ENCODE data around the gene SEBOX. TPM values are rescaled to one million over a fixed set of nuclear protein-coding genes. Genes with fewer than 3 reads are reported as not detected.

Gene SEBOX
- total and polyA plus RNA-seq, 2 donors (not counting 1 experiment from before 2014, with no cell fraction given) = not detected

GRCh38 chr17:28397275-28397674 is 32.3 kb upstream of the SEBOX start:
- H3K4me2 ChIP-seq (ENCODE audit: extremely low read depth, insufficient read depth, low read length) = no peak overlapping the region
- no peak for TF ChIP-seq CTCF (conservative IDR thresholded peaks at IDR 0.05 in 1 of 2, IDR thresholded peaks at IDR 0.05 in 1 of 2; ENCODE audit: low read depth in 1 of 2, low read length in 2 of 2)
- TF ChIP-seq EZH2 (IDR thresholded peaks at IDR 0.05; ENCODE audit: low read length, missing control alignments) = no peak
- H3K4me1 ChIP-seq (ENCODE audit: control insufficient read depth, extremely low read depth, insufficient read depth, low read length) = peaks cover 3% of the 10 kb centered on the region
- no peak overlapping the region for H3K27ac ChIP-seq (ENCODE audit: insufficient read depth, low read length)
- H4K20me1 ChIP-seq (ENCODE audit: control insufficient read depth, extremely low read depth, insufficient read depth, low read length) = no peaks in the 10 kb centered on the region
- DNase-seq (ENCODE audit: low read depth in 2 of 2) = no peak
- peaks cover 7% of the 10 kb centered on the region for H3K36me3 ChIP-seq (ENCODE audit: control insufficient read depth, insufficient read depth, low read length)
- H3K9me3 ChIP-seq (ENCODE audit: control insufficient read depth, insufficient read depth, low read depth, low read length) = no peaks in the 10 kb centered on the region
- no peaks in the 10 kb centered on the region for H3K27me3 ChIP-seq (ENCODE audit: control insufficient read depth, insufficient read depth, low read length)
- H2AFZ ChIP-seq (ENCODE audit: low read length) = no peak overlapping the region
- no peak overlapping the region for H3K4me3 ChIP-seq (replicated peaks in 1 of 4; ENCODE audit: control extremely low read depth in 1 of 4, insufficient read depth in 1 of 4, low read depth in 3 of 4, low read length in 4 of 4)
- H3K79me2 ChIP-seq (ENCODE audit: control insufficient read depth, insufficient read depth, low read length) = no peaks in the 10 kb centered on the region
- H3K9ac ChIP-seq (ENCODE audit: insufficient read depth, low read length) = no peak overlapping the region

- H3K4me1 ChIP-seq (ENCODE audit: control insufficient read depth, extremely low read depth, insufficient read depth, low read length) = peaks cover 3% of the 10 kb centered on the region
- TF ChIP-seq EZH2 (IDR thresholded peaks at IDR 0.05; ENCODE audit: low read length, missing control alignments) (no peak), CTCF (conservative IDR thresholded peaks at IDR 0.05 in 1 of 2, IDR thresholded peaks at IDR 0.05 in 1 of 2; ENCODE audit: low read depth in 1 of 2, low read length in 2 of 2) (no peak)
- H3K4me3 ChIP-seq (replicated peaks in 1 of 4; ENCODE audit: control extremely low read depth in 1 of 4, insufficient read depth in 1 of 4, low read depth in 3 of 4, low read length in 4 of 4) = no peak overlapping the region
- no peak overlapping the region for H3K9ac ChIP-seq (ENCODE audit: insufficient read depth, low read length)
- H4K20me1 ChIP-seq (ENCODE audit: control insufficient read depth, extremely low read depth, insufficient read depth, low read length) = no peaks in the 10 kb centered on the region
- no peaks in the 10 kb centered on the region for H3K9me3 ChIP-seq (ENCODE audit: control insufficient read depth, insufficient read depth, low read depth, low read length)
- H3K27ac ChIP-seq (ENCODE audit: insufficient read depth, low read length) = no peak overlapping the region
- no peaks in the 10 kb centered on the region for H3K79me2 ChIP-seq (ENCODE audit: control insufficient read depth, insufficient read depth, low read length)
- H2AFZ ChIP-seq (ENCODE audit: low read length) = no peak overlapping the region
- H3K27me3 ChIP-seq (ENCODE audit: control insufficient read depth, insufficient read depth, low read length) = no peaks in the 10 kb centered on the region
- no peak for DNase-seq (ENCODE audit: low read depth in 2 of 2)
- peaks cover 7% of the 10 kb centered on the region for H3K36me3 ChIP-seq (ENCODE audit: control insufficient read depth, insufficient read depth, low read length)
- no peak overlapping the region for H3K4me2 ChIP-seq (ENCODE audit: extremely low read depth, insufficient read depth, low read length)
These were observed 31.7 kb upstream of the SEBOX start for GRCh38 chr17:28396635-28397239.

- no peak for TF ChIP-seq EZH2 (IDR thresholded peaks at IDR 0.05; ENCODE audit: low read length, missing control alignments)
- TF ChIP-seq CTCF (conservative IDR thresholded peaks at IDR 0.05 in 1 of 2, IDR thresholded peaks at IDR 0.05 in 1 of 2; ENCODE audit: low read depth in 1 of 2, low read length in 2 of 2) = no peak
- no peak overlapping the region for H3K4me2 ChIP-seq (ENCODE audit: extremely low read depth, insufficient read depth, low read length)
- peaks cover 7% of the 10 kb centered on the region for H3K36me3 ChIP-seq (ENCODE audit: control insufficient read depth, insufficient read depth, low read length)
- no peak overlapping the region for H2AFZ ChIP-seq (ENCODE audit: low read length)
- H3K27me3 ChIP-seq (ENCODE audit: control insufficient read depth, insufficient read depth, low read length) = no peaks in the 10 kb centered on the region
- no peak overlapping the region for H3K4me3 ChIP-seq (replicated peaks in 1 of 4; ENCODE audit: control extremely low read depth in 1 of 4, insufficient read depth in 1 of 4, low read depth in 3 of 4, low read length in 4 of 4)
- DNase-seq (ENCODE audit: low read depth in 2 of 2) = no peak
- H3K9ac ChIP-seq (ENCODE audit: insufficient read depth, low read length) = no peak overlapping the region
- H3K9me3 ChIP-seq (ENCODE audit: control insufficient read depth, insufficient read depth, low read depth, low read length) = no peaks in the 10 kb centered on the region
- H3K79me2 ChIP-seq (ENCODE audit: control insufficient read depth, insufficient read depth, low read length) = no peaks in the 10 kb centered on the region
- peaks cover 3% of the 10 kb centered on the region for H3K4me1 ChIP-seq (ENCODE audit: control insufficient read depth, extremely low read depth, insufficient read depth, low read length)
- H3K27ac ChIP-seq (ENCODE audit: insufficient read depth, low read length) = no peak overlapping the region
- no peaks in the 10 kb centered on the region for H4K20me1 ChIP-seq (ENCODE audit: control insufficient read depth, extremely low read depth, insufficient read depth, low read length)
These were observed 31.0 kb upstream of the SEBOX start for GRCh38 chr17:28395968-28396367.

Measured in fibroblast of lung (primary cell).